Measurements from ENCODE around the gene TMEM235.
"Not testable (repeated sequence)": the region's sequence is repeated elsewhere in the genome, so short reads cannot be mapped to it uniquely, and the experiment has no call there.

Gene TMEM235

GRCh38 chr17:78219396-78220150, 11.9 kb upstream of the TMEM235 start:
- DNase-seq (ENCODE audit: low read depth), result no peak

DNA sequence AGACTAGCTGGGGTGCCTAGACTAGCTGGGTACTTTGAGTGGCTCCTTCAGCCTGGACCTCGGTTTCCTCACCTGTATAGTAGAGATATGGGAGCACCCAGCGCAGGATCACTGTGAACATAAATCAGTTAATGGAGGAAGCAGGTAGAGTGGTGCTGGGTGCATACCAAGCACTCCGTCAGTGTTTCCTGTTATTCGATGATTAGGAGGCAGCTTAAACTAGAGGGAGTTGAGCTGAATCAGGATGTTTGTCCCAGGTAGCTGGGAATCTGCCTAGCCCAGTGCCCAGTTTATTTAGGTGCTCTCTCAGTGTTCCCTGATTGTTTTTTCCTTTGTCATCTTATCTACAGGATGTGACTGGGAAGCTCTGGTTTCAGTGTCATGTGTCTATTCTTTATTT, 8.4 kb upstream of the TMEM235 start:
- DNase-seq (ENCODE audit: low read depth), result no peak

DNA sequence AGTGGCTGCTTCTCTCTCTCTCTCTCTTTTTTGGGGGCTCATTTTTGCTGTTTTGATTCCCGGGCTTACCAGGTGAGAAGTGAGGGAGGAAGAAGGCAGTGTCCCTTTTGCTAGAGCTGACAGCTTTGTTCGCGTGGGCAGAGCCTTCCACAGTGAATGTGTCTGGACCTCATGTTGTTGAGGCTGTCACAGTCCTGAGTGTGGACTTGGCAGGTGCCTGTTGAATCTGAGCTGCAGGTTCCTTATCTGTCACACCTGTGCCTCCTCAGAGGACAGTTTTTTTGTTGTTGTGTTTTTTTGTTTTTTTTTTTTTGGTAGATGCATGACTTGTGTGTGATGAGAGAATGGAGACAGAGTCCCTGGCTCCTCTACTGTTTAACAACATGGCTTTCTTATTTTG, 7.7 kb upstream of the TMEM235 start:
- DNase-seq (ENCODE audit: low read depth), result no peak

DNA sequence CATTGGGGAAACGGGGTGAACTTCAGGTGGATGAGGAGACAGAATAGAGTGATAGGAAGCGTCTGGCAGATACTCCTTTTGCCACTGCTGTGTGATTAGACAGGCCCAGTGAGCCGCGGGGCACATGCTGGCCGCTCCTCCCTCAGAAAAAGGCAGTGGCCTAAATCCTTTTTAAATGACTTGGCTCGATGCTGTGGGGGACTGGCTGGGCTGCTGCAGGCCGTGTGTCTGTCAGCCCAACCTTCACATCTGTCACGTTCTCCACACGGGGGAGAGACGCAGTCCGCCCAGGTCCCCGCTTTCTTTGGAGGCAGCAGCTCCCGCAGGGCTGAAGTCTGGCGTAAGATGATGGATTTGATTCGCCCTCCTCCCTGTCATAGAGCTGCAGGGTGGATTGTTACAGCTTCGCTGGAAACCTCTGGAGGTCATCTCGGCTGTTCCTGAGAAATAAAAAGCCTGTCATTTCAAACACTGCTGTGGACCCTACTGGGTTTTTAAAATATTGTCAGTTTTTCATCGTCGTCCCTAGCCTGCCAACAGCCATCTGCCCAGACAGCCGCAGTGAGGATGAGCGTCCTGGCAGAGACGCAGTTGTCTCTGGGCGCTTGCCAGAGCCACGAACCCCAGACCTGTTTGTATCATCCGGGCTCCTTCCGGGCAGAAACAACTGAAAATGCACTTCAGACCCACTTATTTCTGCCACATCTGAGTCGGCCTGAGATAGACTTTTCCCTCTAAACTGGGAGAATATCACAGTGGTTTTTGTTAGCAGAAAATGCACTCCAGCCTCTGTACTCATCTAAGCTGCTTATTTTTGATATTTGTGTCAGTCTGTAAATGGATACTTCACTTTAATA, 7.0 kb upstream of the TMEM235 start:
- no peak for DNase-seq (ENCODE audit: low read depth)

DNA sequence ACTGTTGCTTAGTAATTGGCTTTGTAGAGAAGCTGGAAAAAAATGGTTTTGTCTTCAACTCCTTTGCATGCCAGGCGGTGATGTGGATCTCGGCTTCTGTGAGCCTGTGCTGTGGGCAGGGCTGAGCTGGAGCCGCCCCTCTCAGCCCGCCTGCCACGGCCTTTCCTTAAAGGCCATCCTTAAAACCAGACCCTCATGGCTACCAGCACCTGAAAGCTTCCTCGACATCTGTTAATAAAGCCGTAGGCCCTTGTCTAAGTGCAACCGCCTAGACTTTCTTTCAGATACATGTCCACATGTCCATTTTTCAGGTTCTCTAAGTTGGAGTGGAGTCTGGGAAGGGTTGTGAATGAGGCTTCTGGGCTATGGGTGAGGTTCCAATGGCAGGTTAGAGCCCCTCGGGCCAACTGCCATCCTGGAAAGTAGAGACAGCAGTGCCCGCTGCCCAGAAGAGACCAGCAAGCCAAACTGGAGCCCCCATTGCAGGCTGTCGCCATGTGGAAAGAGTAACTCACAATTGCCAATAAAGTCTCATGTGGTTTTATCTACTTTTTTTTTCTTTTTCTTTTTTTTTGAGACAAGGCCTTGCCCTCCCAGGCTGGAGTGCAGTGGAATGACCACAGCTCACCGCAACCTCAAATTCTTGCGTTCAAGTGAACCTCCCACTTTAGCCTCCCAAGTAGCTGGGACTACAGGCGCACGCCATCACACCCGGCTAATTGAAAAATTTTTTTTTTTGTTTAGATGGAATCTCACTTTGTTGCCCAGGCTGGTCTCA, 6.2 kb upstream of the TMEM235 start:
- no peak for DNase-seq (ENCODE audit: low read depth)

- DNase-seq (ENCODE audit: low read depth), result peak; percentile 27
Measured at GRCh38 chr17:78226055-78226758, 5.2 kb upstream of the TMEM235 start.

DNA sequence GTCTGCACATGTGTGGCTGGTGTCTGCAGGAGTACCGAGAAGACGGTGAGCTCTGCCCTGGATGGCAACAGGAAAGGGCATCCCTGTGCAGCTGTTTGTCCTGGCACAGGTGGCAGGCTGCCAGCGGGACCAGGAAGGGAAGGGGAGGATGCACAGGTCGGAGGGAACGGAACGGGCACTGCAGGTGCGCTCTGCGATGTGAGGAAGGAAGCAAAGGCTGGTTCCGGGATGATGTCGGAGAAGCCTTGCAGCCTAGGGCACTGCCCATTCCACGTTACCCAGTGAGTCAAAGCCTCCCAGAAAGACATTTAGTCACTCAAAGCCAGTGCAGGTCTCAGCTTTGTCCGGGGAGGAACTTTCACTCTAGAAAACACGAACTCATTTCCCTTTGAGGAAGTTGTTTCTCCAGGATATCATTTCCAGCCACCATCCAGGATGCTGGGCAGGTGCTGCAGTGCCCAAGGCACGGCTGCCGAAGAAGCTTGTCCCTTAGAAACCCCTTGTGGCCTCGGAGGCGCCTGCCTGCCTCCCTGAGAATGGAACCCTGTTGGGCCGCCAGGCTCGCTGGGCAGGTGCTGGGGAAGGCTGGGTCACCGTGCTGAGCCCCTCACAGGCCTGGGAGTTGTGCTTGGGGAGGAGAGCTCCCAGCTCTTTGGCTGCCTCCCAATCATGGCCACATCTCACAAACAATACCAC, 4.5 kb upstream of the TMEM235 start:
- DNase-seq (ENCODE audit: low read depth), result no peak

GRCh38 chr17:78227455-78227916, 3.9 kb upstream of the TMEM235 start:
- peak; percentile 47 for DNase-seq (ENCODE audit: low read depth)

GRCh38 chr17:78228176-78228575, 3.3 kb upstream of the TMEM235 start:
- no peak for DNase-seq (ENCODE audit: low read depth)

GRCh38 chr17:78230252-78230962, 1.0 kb upstream of the TMEM235 start:
- DNase-seq (ENCODE audit: low read depth), result no peak

DNA sequence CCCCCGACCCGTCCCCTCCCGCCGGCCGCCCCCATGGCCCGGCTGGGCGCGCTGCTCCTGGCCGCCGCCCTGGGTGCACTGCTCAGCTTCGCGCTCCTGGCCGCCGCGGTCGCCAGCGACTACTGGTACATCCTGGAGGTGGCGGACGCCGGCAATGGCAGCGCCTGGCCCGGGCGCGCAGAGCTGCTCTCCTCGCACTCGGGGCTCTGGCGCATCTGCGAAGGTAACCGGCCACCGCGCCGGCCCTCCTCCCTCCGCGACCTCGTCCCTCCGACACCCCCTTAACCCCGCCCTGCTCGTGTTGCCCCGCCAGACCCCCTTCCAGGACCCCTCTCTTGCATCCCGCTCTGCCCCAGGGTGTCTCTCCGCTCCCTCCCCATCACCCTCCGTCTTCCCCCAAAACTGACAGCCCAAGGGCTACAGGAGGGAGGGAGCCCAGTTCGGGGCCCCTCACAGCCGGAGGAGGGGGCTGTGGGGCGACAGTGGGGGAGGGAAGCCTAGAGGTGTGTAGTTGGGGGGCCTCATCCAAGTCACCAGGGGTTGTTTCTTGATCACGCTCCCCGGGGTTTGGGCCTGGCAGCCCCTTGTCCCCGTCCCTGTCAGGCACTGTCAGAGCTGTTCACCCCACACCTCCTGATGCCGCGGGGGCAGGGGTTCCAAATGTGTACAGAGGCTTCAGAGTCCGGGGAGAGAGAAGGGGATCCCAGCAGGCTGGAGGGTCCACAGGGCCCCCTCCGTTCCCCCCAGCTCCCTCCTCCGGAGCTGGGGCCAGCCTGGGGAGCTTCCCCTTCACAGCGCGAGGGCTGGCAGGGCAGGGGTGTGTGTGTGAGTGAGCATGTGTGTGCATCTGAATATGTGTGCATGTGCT, 794 bp downstream of the TMEM235 start:
- no peak for DNase-seq (ENCODE audit: low read depth)

DNA sequence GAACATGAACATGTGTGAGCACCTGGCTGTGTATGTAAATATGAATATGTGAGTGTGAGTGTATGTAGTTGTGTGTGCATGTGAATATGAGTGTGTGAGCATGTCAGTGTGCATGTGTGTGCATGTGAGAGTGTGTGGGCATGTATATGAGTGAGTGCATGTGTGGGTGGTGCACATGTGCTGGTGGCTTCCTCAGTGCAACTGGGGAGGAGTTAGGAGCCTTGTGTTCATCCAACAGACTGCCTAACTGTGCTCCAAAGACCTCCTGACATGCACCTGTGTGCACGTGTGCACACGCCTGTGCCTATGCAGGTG, 1.4 kb downstream of the TMEM235 start:
- no peak for DNase-seq (ENCODE audit: low read depth)

DNA sequence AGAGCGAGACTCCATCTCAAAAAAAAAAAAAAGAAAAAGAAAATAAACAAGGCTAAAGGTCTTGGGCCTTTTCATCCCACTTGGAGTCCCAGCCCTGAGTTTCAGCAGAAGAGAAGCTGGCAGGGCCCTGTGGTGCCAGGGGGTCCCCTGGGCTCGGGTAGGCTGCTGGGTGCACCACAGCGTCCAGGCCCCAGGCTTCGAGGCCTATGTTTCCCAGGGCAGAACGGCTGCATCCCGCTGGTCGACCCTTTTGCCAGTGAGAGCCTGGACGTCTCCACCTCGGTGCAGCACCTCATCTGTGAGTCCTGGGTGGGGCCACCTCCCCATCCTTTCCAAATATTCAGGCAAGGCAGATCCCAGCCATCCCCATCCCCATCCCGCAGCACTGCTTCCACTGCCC, 2.2 kb downstream of the TMEM235 start:
- no peak for DNase-seq (ENCODE audit: low read depth)

- no peak for DNase-seq (ENCODE audit: low read depth)
Measured at GRCh38 chr17:78234261-78234865, 2.9 kb downstream of the TMEM235 start.

DNA sequence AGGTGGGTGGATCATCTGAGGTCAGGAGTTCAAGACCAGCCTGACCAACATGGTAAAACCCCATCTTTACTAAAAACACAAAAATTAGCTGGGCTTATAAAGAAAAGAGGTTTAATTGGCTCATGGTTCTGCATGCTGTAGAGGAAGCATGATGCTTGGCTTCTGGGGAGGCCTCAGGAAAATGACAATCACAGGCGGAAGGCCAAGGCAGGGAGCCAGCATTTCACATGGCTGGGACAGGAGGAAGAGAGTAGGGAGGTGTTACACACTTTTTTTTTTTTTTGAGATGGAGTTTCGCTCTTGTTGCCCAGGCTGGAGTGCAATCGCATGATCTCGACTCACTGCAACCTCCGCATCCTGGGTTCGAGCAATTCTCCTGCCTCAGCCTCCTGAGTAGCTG, 3.6 kb downstream of the TMEM235 start:
- not testable (repeated sequence) for DNase-seq (ENCODE audit: low read depth)

DNA sequence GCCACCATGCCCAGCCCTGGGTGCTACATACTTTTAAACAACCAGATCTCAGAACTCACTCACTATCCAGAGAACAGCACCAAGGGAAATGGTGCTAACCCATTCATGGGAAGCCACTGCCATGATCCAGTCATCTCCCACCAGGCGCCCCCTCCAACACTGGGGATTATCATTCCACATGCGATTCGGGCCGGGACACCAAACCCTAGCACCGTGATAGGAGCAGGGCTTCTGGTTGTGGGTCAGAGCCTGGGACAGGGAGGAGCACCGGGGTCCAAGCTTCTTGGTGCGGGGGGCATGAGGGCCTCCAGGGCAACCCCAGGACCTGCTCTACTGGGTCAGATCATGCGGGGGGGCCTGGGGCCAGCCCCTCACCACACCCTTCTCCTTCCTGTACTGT, 4.5 kb downstream of the TMEM235 start:
- no peak for DNase-seq (ENCODE audit: low read depth)

DNA sequence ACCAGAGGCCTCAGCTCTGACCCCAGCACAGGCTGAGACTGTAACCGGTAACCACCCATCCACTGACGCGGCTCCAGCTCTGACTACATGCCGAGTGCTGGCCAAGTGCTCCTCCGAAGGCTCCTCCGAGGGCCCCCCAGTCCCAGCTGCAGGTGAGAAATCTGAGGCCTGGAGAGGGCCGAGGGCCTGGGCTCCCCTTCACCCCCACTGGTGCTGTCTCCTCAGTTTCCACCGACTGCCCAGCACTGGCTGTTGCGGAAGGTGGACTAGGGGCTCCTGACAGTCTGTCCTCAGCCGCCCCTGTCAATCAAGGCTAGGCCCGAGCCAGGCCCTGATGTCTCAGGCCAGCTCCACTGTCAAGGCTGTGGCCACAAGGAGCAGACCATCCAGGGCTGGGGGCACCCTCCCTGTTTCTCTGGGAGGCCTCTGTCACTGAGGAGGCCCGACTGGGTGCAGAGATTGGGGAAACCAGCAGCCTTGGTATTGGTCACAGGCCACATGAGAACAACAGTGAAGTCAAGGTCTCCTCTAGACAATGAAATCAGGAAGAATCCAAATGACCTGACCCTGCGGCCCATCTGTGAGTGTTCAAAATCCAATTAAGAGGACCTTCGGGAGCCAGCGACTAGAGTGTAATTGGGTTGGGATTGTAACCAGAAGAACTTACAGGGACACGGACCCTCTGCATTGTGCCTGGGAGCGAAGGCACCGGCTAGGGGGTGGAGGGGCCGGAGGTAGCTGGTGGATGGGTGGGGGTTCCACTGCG, 5.1 kb downstream of the TMEM235 start:
- DNase-seq (ENCODE audit: low read depth), result no peak

GRCh38 chr17:78237401-78238012, 6.1 kb downstream of the TMEM235 start:
- DNase-seq (ENCODE audit: low read depth), result no peak

Measured in ELR (cell line).